NCI-H82 (cell line): ENCODE measurements around the gene CD274.

Experiments
- DNase-seq: peaks from one replicate; lab custom pipeline; 2025; lab: John Stamatoyannopoulos, UW

The CD274 gene

DNA sequence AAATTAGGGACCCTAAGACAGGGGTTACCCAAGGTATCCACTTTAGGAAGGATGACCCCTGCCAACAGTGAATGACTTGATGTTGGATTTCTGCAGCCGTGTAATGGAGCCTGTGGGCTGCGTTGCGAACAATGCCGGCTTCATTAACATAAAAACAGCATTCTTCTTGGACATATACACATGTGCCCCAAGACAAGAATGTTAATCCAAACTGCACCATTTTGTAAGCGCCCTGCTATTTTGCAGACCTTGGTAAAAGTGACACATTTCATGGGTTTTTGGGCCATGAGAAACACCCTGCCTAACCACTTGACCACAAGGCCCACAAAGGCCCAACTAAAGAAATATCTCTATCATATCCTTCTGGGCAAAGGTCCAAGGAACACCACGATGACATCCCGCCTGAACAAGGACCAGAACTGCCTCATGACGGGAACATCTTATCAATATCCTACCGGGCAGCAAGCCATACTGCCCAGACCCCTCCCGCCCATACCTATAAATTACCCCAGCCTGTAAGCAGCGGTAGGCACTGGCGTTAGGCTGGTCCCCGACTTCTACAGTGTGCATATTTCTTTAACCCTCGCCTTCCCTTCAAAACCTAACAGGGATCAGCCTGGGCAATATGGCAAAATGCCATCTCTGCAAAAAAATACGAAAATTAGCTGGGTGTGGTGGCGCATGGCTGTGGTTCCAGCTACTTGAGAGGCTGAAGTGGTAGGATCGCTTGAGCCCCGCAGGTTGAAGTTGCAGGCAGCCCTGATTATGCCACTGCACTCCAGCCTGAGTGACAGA is 50.3 kb downstream of the CD274 start:
- DNase-seq, result no peak

DNA sequence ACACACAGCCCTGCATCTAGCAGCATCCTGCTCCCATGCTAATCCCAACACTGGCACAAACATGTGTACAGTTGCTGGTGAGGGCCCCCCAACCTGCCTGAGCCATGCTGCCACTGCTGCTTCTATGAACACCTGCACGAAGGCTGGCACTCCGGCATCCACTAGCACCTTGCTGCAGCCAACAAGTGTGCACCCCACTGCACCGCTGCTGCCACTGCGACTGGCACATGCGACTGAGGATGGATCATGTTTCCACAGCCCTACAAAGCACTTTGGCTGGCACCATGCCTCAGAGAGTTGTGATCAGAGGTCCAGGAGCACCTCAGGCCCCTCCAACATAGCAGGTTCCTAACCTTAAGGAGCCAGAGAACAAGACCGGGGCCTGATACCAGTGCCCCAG is 52.2 kb downstream of the CD274 start:
- no peak for DNase-seq

DNA sequence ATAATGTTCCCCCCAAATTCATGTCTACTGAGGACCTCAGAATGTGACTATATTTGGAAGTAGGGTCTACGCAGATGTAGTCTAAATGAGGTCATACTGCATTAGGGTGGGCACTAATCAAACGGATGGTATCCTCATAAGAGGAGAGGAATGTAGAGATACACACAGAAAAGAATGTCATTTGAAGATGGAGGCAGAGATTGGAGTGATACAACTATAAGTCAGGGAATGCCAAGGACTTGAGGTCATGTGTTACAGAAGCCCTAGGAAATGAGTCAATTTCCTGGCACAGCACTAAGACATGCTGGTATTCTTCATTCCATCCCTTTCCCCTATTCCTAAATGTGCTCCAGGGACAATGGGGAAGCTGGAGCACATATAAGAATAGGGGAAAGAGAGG is 59.2 kb downstream of the CD274 start:
- DNase-seq, result no peak

DNA sequence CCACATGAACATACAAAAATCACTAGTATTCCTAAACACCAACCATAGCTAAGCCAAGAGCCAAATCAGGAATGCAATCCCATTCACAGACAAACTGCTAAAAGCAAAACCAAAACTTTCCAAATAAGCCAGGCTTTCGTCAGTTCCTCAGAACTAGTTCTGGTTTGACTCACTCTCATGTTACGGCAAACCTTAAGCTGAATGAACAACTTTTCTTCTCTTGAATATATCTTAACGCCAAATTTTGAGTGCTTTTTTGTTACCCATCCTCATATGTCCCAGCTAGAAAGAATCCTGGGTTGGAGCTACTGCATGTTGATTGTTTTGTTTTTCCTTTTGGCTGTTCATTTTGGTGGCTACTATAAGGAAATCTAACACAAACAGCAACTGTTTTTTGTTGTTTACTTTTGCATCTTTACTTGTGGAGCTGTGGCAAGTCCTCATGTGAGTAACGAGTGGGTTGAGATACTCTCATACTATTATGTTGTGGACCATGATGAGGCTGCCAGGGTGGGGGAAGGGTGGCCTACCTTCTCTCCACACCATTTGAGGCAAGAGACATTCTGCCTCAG is 60.1 kb downstream of the CD274 start, which contains the start of gene PDCD1LG2:
PDCD1LG2 (plus strand) TSS at position 172 of the 572 bp plus-strand sequence. CDS start 12,016 bp downstream, outside the sequence.
- DNase-seq, result peak; percentile 86

DNA sequence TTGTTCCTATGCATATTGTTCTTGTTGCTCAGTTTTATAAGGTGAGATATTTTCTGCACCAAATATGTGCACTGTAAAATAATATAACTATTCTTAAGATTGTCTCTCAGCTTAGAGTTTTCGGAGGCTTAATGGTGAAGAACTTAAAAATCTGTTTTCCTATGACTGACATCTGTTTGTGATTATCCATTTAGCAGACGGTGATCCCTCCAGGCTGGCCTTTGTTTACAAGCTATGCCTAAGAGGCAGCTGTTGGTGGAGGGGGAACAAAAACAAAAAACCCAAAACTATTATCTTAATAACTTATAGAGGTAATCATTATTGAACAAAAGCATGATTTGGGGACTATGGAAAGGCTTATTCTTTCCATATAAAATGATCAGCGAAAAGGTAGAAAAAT is 60.6 kb downstream of the CD274 start:
- peak; percentile 90 for DNase-seq

DNA sequence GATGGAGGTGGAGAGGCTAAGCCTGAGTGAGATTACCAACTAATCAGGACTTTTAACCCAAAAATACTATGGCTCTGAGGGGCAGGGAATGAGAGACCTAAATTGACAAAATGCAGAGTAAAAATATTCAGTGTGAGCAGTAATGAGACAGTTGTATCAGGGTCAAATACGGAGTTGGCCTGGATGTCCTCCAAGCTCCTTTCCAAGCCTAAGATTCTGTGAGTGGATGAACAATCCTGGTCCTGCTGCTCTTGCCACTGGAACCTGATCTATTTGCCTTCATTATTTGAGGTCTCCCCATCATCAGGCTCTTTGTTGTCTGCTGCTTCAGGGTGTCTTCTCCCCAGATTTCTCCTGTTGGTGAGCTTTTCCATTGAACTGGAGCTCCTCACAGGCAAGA is 61.1 kb downstream of the CD274 start:
- DNase-seq, result peak; percentile 66

DNA sequence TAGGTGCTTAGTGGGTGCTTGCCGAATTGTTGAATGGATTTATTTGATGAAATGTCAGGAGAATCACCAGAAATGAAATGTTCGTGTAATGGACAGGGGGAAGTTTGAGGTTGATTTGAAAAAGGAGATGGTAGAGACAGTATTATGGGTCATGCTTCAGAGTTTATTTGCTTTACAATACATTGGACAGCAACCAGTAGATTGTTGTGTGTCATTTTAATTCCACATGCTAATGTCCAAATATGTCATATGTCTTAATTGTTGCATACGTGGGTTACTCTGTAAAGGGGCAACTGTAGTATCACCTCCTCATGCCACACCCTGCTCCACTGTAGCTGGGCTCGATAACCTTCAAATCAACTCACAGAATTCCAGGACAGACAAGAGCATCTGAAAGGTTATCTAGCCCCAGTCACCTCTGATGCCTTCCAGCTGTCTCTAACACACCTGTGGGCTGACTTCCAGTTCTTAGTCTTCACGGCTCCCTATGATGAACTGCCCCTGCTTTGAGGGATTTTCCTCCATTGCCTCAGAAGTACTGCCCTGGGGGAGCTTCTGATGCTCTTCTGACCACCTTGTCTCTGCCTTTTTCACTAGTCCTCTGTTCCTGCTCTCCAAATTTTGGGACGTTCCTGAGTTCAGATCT is 61.7 kb downstream of the CD274 start:
- peak; percentile 4 for DNase-seq

DNA sequence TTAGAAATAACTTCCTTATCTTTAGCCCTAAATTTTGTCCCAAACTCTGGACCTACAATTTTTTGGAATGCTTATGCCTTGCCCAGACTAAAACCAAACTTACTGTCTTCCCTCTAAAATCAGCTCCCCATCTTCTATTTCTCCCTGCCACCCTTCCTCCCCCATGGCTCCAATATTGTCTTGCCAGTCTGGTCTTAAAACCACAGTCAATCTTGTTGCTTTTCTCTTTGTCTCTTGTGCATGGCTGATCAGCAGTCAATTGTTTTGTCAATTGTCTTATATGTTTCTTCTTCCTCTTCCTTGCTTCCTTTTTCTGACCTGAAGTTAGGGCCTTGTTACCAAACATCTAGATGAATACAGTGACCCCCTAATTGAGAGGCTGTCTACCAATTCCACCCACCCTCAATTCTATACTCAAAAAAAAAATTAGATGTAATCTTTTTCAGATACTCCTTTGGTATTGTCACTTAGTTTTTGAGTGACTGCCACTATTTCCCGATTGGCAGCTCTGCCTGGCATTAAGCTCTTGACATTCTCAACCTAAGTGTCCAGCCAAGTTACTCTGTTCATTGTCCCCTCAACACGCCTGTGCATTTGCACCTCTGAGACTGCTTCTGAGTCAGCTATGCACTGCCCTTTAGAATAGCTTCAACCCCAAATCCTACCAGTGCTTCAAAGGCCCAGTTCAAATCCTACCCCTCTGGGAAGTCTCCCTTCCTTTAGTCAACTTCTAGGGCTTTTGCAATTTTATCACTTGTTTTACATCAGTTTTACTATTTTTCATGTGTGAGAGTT is 62.5 kb downstream of the CD274 start:
- DNase-seq, result no peak

DNA sequence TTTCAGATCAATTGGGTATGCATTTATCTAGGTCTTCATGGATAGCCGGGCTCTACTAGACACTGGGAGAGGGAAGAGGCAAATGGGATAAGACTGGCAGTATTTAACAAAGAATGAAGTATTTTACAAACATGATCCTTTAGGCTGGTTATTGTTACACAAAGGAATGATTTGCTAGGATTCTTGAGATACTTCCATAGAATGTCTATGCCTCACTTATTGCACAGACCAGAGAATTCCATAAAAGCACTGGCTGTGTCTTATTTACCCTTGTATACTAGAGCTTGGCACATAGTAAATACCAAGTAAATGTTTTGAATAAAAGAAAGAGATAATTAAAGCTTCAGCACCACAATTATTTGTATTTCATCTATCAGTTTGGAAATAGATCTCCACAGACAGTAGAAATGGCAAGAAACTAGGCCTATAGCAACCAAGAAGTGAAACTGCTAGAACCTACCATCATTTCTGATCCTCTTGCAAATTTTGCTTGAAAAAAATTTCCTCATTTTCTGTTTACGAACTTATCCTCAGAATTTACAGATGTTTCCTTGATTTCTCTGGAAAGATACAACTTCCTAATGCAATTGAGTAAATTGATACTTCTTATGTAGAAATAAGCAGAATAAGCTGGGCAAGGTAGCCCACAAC is 63.7 kb downstream of the CD274 start:
- no peak for DNase-seq

DNA sequence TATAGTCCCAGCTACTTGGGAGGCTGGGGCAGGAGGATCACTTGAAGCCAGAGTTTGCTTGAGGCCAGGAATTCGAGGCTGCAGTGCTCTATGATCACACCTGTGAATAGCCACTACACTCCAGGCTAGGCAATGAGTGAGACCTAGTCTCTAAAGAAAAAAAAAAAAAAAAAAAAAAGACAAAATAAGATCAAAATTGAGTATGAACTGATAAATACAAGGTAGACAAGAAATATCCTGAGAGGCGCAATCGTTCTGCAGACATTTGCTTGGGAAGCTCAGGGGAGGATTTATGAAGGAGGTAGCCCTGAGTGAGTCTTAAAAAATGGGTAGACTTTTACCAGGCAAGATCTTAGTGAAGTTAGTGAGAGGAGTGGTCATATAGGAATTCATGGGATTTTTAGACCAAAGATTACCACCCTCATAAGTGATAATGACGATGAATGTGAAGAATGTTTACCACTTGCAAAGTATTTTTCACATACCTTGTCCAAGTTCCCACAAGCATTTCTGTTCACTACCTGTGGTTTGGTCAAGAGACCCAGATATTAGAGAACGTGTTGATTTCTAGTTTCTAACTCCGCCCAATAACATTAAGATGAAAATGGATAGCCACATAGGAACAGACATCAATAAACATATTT is 64.4 kb downstream of the CD274 start:
- DNase-seq, result no peak

DNA sequence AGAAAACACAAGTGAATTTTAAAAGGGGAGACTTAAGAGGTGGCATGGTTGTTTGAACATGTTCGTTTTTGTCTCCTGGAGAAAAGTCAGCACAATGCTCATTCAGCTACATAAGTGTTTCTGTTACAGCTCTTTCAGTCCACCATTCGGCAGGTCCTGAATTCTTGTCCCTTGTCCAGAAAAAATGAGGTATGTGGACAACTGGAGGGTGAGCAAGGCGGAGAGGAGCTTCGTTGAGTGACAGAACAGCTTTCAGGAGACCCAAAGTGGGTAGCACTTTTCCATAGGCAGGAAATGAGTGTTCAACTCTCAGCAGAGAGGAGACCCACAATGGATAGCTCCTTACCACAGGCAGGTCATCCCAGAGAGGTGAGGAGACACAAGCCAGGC is 64.9 kb downstream of the CD274 start:
- DNase-seq, result no peak

DNA sequence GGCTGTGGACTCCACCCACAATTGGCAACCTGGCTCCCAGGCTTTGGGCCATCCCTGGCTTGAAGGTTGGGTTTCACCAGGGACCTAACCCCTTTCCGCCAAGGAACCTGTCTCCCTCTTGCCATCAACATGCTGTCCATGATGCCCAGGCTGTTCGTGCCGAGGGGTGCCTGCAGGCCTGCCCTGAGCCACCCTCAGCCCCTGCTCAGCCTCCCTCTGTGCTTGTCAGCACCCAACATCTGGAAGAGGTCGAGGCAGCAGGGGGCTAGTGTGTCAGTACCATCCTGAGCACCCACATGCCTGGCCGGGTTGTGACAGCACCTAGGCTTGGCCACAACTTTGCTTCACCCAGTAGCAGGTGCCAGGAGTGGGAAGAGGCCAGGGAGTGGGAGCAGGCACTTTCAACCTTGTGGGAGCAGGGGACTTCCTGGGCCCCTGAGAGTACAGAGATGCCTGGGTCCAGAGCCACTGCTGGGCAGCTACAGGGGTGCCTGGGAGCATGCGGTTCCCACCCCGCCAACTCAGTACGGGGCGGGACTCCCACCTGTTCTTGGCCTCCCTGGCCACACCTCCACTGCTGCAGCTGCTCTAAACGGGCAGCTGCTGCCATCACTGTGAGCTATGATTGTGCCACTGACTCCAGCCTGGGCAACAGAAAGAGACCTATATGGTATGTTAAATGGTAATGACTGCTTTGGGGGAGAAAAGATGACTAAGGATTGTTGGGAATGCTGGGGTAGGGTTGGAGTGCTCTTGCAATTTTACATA is 66.3 kb downstream of the CD274 start:
- DNase-seq, result no peak

DNA sequence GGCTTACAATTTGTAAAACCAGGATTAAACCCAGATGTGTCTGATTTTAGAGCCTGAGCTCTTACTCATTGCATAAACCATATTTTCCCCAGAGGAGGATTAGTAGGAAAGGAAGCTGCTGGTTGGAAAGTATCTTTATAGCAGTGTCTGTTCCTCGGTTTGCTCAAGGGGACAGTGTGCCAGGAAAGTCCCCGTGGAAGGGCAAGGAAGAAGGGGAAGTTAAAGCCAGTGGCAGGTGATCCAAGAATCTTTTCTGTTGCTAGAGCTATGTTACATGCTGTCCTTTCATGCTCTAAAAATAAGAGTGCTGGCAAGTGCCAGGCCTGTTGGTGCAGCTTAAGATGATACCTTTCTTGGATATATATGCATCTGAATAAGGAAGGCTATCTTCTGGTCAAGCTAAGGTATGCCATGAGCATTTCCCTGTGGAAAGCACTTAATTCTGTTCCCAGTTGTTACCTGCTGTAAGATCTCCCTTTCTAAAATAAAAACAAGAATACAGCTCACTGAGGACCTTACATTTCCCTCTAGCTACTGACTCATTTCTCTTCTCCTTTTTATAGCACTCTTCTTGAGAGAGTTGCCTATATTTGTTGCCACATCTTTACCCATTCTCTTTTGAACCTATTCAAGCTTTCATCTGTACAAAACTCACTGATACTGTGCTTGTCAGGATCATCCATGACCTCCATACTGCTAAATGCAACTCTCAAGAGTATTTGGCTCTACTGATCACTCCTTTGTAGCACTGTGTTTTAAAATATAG is 68.0 kb downstream of the CD274 start:
- DNase-seq, result peak; percentile 8

DNA sequence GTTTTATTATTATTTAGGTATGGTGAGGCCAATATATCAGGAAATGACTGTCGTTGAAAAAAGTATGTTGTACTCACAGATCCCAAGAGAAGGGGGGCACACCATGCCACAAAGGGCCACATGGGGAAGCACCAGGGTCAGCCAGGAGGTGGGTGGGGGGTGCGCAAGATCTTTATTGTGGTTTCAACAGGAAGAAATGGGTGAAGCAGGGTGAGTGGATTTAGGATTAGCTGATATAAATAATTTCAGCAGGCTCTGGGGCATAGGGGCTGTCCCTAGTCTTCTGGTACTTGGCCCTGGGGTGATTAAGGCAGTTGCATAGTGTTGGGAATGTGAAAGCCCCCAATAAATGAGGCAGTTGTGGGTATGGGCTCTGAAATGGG is 68.6 kb downstream of the CD274 start:
- DNase-seq, result no peak
